ENCODE measurements around the gene L1CAM. TPM values are rescaled to one million over a fixed set of nuclear protein-coding genes. Genes with fewer than 3 reads are reported as not detected.
A peak's percentile ranks its signal among the peaks of the same experiment; 100 is the strongest.

L1CAM gene
- total RNA-seq, 4 donors from 2014 or later: 0.37 to 2.8 (median 1.6) TPM

DNA sequence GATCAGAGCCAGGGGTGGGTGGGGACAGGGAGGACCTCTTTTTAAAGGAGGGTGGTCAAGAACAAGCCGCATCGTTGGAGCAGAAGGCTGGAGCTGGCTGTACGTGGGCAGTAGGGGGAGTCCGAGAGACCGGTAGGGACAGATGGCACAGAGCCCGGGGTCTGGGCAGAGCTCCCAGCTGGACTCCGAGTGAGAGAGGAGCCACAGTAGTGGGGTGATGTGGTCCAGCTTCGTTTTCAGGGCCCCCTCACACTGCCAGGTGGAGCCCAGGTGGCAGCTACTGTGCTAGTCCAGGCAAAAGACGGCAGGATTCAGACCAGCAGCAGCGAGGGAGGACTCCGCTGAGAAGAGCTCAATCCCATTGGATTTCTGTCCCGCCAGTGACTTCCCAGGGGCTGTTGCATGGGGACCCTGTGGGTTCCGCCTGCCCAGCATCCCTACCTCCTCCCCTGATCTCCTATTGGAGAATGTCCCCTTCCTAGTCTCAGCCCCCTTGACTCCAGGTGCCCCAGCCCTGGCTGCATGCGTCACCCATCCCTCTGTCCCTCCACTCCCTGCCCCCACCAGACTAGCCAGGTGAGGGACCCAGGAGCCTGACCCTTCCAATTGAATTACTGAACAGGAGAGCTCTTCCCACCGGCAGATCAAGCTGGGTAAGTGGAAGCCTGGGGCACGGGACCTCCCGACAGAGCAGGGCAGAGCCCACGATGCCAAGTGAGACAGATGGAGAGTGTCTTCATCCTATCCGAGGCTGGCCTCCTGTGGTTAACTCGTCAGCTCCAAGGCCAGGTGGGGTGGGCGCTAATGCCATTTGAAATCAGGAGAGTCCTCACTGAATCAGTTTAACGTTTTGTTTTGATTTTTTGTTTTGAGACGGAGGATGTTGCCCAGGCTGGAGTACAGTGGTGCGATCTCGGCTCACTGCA is 37.2 kb upstream of the L1CAM start:
- ATAC-seq (ENCODE audit: low FRiP score) (peak; percentile 42), DNase-seq (ENCODE audit: low spot score) (no peak)
- TF ChIP-seq, protein P1, sequence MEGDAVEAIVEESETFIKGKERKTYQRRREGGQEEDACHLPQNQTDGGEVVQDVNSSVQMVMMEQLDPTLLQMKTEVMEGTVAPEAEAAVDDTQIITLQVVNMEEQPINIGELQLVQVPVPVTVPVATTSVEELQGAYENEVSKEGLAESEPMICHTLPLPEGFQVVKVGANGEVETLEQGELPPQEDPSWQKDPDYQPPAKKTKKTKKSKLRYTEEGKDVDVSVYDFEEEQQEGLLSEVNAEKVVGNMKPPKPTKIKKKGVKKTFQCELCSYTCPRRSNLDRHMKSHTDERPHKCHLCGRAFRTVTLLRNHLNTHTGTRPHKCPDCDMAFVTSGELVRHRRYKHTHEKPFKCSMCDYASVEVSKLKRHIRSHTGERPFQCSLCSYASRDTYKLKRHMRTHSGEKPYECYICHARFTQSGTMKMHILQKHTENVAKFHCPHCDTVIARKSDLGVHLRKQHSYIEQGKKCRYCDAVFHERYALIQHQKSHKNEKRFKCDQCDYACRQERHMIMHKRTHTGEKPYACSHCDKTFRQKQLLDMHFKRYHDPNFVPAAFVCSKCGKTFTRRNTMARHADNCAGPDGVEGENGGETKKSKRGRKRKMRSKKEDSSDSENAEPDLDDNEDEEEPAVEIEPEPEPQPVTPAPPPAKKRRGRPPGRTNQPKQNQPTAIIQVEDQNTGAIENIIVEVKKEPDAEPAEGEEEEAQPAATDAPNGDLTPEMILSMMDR (IDR thresholded peaks at IDR 0.05): no peak

DNA sequence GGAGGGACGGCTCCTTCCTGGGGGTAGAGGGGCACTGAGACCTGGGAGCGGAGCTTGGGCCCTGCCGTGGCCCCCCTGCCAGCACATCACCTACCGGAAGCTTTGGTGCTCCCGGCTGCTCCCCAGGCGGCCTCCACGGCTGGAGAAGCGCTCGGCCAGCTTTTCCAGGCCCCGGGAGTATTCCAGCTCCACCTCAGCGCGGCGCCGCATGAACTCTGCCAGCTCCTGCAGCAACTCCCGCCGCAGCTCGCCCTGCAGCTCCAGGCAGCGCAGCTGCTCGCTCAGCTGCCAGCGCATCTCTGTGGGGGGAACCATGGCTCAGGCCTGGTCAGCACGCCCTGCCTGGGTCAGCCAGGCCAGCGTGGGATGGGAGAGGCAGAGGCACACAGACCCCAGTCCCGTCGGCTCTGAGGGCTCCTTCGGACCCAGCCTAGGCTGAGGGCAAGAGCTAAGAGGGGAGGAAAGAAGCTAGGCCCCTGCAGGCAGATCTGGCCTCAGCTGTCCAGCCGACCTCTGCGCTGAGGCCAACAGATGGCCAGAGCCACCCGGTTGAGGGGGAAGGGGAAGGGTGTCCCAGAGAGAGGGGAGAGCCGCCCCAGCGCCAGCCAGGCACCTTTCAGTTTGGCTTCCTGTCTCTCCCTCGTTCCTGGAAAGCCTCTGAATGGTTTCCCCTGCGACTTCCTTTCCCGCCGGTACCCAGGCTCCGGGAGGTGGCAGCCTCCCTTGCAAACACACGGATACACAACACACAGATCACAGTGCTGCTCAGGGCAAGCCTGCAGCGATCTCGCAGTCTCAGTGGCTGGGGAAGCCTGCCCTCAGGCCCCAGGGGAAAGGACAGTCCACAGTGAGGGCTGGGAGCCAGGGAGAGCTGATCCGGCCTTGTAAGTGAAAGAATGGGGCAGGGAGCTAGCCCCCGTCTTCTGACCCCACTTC is 35.8 kb upstream of the L1CAM start:
- TF ChIP-seq, protein P1 (IDR thresholded peaks at IDR 0.05): no peak
- DNase-seq (ENCODE audit: low spot score) (no peak), ATAC-seq (ENCODE audit: low FRiP score) (peak; percentile 15)

DNA sequence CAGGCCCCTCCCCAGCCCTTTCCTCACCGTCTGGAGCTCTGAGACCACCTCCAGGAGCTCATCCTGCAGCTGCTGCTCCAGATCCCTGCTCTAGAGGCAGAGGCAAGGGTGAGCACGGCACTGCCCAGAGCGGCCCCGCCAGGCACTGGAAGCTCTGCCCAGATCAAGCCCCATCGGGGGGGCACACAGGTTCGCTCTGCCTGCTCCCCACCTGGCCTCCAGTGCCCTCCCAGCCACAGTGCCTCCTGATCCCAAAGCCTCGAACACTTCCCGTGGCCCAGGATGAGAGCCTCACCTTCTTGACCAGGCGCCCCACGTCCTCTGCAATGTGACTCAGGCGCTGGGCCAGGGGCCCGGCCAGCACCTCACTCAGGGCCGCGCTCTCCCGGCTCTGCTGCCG is 35.1 kb upstream of the L1CAM start:
- ATAC-seq (ENCODE audit: low FRiP score) (peak; percentile 24), DNase-seq (ENCODE audit: low spot score) (no peak)
- TF ChIP-seq, protein P1 (IDR thresholded peaks at IDR 0.05): no peak

DNA sequence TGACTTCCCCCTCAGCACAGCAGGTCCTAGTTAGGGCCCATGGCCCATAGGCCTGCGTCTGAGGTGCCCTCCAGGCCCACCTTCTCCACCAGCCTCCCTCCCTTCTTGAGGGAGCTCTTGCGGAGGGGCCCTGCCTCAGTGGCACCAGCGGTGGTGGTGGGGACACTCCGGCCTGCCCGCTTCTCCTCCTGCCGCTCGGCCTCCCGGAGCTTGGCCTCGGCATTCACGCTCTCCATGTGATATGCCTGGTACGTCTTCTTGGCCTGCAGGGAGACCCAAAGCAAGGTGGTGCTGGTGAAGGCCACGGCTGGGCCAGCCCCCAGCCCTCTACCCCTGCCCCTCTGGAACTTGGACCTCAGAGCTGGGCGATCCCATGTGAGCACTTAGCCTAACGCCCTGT is 34.6 kb upstream of the L1CAM start:
- DNase-seq (ENCODE audit: low spot score) (no peak), ATAC-seq (ENCODE audit: low FRiP score) (no peak)
- TF ChIP-seq, protein P1 (IDR thresholded peaks at IDR 0.05): no peak

DNA sequence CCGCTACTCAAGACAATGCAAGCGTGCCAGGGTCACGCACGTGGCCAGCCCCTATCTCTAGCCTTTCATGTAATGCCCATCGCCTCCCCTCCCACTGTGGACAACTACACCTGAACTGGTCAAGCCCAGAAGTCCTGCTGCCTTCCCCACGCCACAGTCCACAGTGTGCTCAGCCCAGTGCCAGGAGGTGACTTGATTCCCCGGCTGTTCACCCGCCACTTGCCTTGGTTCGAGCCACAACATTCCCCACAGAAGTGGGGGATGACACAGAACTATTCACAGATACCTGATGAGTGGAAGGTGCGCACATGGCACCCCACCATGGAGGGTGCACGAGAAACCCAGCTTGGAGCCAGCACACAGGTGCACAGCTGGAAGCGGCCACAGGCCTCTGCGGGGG is 33.3 kb upstream of the L1CAM start:
- TF ChIP-seq, protein P1 (IDR thresholded peaks at IDR 0.05): no peak
- DNase-seq (ENCODE audit: low spot score) (no peak), ATAC-seq (ENCODE audit: low FRiP score) (no peak)

DNA sequence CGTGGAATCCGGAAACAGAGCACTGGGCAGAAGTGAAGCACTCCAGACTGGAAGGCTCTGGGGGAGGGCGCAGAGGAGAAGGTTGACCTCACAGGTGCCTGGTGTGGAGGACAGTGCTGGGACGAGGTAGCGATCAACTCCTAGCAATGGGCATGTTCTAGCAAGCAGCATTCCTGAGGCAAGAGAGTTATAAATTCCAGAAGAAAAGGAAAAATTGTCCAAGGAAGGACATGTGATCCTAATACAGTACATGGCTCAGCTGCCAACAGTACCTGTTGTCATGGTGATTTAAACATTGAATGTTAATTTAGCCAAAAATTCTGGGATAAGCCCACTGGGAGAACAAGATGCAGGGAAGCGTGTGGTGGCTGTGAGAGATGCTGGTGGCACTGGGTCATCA is 31.9 kb upstream of the L1CAM start:
- no peak for ATAC-seq (ENCODE audit: low FRiP score)
- TF ChIP-seq, protein P1 (IDR thresholded peaks at IDR 0.05): no peak
- DNase-seq (ENCODE audit: low spot score): no peak
